ENCODE data around the gene EPAS1.
A peak's percentile ranks its signal among the peaks of the same experiment; 100 is the strongest.

The EPAS1 gene

GRCh38 chr2:46386763-46387162 lies 89.6 kb downstream of the EPAS1 start:
- TF ChIP-seq SPI1 (IDR thresholded peaks at IDR 0.05; ENCODE audit: borderline replicate concordance, low read depth) (no peak), CTCF (IDR thresholded peaks at IDR 0.05; ENCODE audit: insufficient read depth, low read length) (no peak), GABPA (IDR thresholded peaks at IDR 0.05; ENCODE audit: low read depth) (no peak), POLR2AphosphoS5 (IDR thresholded peaks at IDR 0.05; ENCODE audit: low read depth) (no peak)
- TF ChIP-seq, protein P1, sequence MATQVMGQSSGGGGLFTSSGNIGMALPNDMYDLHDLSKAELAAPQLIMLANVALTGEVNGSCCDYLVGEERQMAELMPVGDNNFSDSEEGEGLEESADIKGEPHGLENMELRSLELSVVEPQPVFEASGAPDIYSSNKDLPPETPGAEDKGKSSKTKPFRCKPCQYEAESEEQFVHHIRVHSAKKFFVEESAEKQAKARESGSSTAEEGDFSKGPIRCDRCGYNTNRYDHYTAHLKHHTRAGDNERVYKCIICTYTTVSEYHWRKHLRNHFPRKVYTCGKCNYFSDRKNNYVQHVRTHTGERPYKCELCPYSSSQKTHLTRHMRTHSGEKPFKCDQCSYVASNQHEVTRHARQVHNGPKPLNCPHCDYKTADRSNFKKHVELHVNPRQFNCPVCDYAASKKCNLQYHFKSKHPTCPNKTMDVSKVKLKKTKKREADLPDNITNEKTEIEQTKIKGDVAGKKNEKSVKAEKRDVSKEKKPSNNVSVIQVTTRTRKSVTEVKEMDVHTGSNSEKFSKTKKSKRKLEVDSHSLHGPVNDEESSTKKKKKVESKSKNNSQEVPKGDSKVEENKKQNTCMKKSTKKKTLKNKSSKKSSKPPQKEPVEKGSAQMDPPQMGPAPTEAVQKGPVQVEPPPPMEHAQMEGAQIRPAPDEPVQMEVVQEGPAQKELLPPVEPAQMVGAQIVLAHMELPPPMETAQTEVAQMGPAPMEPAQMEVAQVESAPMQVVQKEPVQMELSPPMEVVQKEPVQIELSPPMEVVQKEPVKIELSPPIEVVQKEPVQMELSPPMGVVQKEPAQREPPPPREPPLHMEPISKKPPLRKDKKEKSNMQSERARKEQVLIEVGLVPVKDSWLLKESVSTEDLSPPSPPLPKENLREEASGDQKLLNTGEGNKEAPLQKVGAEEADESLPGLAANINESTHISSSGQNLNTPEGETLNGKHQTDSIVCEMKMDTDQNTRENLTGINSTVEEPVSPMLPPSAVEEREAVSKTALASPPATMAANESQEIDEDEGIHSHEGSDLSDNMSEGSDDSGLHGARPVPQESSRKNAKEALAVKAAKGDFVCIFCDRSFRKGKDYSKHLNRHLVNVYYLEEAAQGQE (IDR thresholded peaks at IDR 0.05; ENCODE audit: insufficient replicate concordance, low read depth), result no peak
- Histone ChIP-seq H3K27ac (replicated peaks) (peak overlapping the region; percentile 73), H3K4me3 (replicated peaks; ENCODE audit: insufficient read depth, low read length) (no peak overlapping the region), H3K27me3 (ENCODE audit: insufficient read depth, poor library complexity, severe bottlenecking) (no peaks in the 10 kb centered on the region)
- DNase-seq (ENCODE audit: low read depth in 1 of 2, low spot score in 1 of 2), result no peak

DNA sequence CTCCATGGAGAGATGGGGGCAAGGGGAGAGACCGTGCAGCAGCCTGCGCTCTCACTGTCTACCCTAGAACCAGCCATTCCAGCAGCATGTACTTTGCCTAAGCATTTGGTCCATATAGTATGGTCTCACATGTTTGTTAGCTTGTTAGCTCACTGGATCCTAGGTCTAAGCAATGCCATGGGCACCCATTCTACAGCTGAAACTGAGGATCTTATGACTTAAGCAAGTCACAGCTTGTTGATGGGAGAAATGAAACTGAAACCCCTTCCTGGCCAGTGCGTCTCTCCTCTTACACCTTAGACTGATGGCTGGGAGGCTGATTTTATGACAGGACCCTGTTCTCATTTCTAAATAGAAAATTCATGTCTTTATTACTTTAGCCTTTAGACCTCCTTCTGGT lies 90.1 kb downstream of the EPAS1 start:
- Histone ChIP-seq H3K27ac (replicated peaks) (no peak overlapping the region), H3K4me3 (replicated peaks; ENCODE audit: insufficient read depth, low read length) (no peak overlapping the region), H3K27me3 (ENCODE audit: insufficient read depth, poor library complexity, severe bottlenecking) (no peaks in the 10 kb centered on the region)
- DNase-seq (ENCODE audit: low read depth in 1 of 2, low spot score in 1 of 2), result no peak
- TF ChIP-seq POLR2AphosphoS5 (IDR thresholded peaks at IDR 0.05; ENCODE audit: low read depth) (no peak), SPI1 (IDR thresholded peaks at IDR 0.05; ENCODE audit: borderline replicate concordance, low read depth) (no peak), CTCF (IDR thresholded peaks at IDR 0.05; ENCODE audit: insufficient read depth, low read length) (no peak), GABPA (IDR thresholded peaks at IDR 0.05; ENCODE audit: low read depth) (no peak)
- TF ChIP-seq, protein P1 (IDR thresholded peaks at IDR 0.05; ENCODE audit: insufficient replicate concordance, low read depth), result no peak

DNA sequence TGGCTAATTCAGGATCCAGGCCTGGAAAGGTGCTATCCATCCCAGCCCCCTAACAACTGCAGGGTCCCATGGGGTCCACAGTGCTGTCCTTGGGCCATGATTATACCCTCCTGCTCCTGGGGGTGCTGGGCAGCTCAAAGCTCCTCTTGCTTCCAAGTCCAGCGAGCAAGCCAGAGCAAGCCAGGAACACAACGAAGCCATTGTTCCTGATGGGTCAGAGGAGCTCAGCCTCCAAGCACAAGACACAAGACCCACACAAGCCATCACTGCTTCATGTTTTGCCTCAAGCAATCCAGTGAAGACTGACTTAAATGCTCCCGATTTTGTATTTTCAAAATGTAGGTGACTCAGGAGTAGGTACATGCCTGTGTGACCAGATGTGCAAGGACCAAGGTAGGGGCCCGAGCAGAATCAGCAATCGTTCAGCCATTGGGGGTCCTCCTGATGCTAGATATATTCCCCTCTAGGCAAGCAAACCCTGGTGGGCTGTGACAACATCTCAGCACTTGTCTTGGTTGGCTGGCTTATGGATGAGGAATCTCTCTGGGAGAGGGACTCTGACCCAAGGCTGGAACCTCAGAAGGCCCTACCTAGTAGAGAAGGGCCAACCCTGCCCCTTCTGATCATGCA lies 90.8 kb downstream of the EPAS1 start:
- Histone ChIP-seq H3K4me3 (replicated peaks; ENCODE audit: insufficient read depth, low read length) (no peak overlapping the region), H3K27ac (replicated peaks) (no peak overlapping the region), H3K27me3 (ENCODE audit: insufficient read depth, poor library complexity, severe bottlenecking) (no peaks in the 10 kb centered on the region)
- no peak for DNase-seq (ENCODE audit: low read depth in 1 of 2, low spot score in 1 of 2)
- TF ChIP-seq GABPA (IDR thresholded peaks at IDR 0.05; ENCODE audit: low read depth) (no peak), CTCF (IDR thresholded peaks at IDR 0.05; ENCODE audit: insufficient read depth, low read length) (no peak), POLR2AphosphoS5 (IDR thresholded peaks at IDR 0.05; ENCODE audit: low read depth) (no peak), SPI1 (IDR thresholded peaks at IDR 0.05; ENCODE audit: borderline replicate concordance, low read depth) (no peak)
- TF ChIP-seq, protein P1 (IDR thresholded peaks at IDR 0.05; ENCODE audit: insufficient replicate concordance, low read depth), result no peak

All from HL-60 (cell line).